WTC11 (cell line): ENCODE data around the gene ING5. TPM values are rescaled to one million over a fixed set of nuclear protein-coding genes. Genes with fewer than 3 reads are reported as not detected.
A peak's percentile ranks its signal among the peaks of the same experiment; 100 is the strongest.

ENCODE experiments used
- ATAC-seq: fragments of 200-7000 bp; cut with Tn5 transposase; 2 replicates; pipeline ENCODE4 v1.10.0; 2021; ENCODE audit warnings: mild to moderate bottlenecking, moderate library complexity
- CTCF ChIA-PET: fragments of 300-600 bp; sonication (Branson Sonifier 250); formaldehyde crosslinking; loops from one replicate; lab custom pipeline; 2021; ENCODE audit warnings: antibody characterized with exemption; lab: Charles Lee
- POLR2A ChIA-PET: fragments of 350-600 bp; sonication (Branson Sonifier 250); formaldehyde crosslinking; loops from one replicate; lab custom pipeline; 2021; ENCODE audit warnings: antibody characterized with exemption; lab: Charles Lee
- DNase-seq: peaks from one replicate; pipeline ENCODE4 v3.0.0; 2021; ENCODE audit warnings: low spot score
- H3K27ac Mint-ChIP-seq: 2 replicates; pipeline ENCODE4 v1.8.0; 2021; ENCODE audit warnings: mixed read lengths
- H3K27me3 Mint-ChIP-seq: 2 replicates; pipeline ENCODE4 v1.8.0; 2021; ENCODE audit warnings: low read depth, mild to moderate bottlenecking, moderate library complexity, mixed read lengths
- H3K36me3 Mint-ChIP-seq: 2 replicates; pipeline ENCODE4 v1.8.0; 2021; ENCODE audit warnings: mixed read lengths
- H3K4me1 Mint-ChIP-seq: 2 replicates; pipeline ENCODE4 v1.8.0; 2022; ENCODE audit warnings: mixed read lengths
- H3K4me3 Mint-ChIP-seq: 2 replicates; pipeline ENCODE4 v1.8.0; 2021; ENCODE audit warnings: mild to moderate bottlenecking, moderate library complexity, mixed read lengths
- H3K9me3 Mint-ChIP-seq: 2 replicates; pipeline ENCODE4 v1.8.0; 2021; ENCODE audit warnings: mixed read lengths
- AFF4 ChIP-seq: sonication (generic); formaldehyde crosslinking; IDR thresholded peaks from 2 replicates; pipeline ENCODE4 v1.8.1; 2023; ENCODE audit warnings: mild to moderate bottlenecking, missing genetic modification reagents, borderline replicate concordance
- GABPB1 ChIP-seq: sonication (generic); formaldehyde crosslinking; IDR thresholded peaks from 2 replicates; pipeline ENCODE4 v1.8.1; 2023; ENCODE audit warnings: mild to moderate bottlenecking, missing genetic modification reagents
- IRF1 ChIP-seq: sonication (generic); formaldehyde crosslinking; IDR thresholded peaks from 2 replicates; pipeline ENCODE4 v1.8.0; 2023; ENCODE audit warnings: missing genetic modification reagents
- JAZF1 ChIP-seq: fragments of 250-450 bp; sonication (Bioruptor Pico); IDR thresholded peaks from 2 replicates; pipeline ENCODE4 v1.9.0; 2021; ENCODE audit warnings: moderate library complexity, mild to moderate bottlenecking, inconsistent platforms
- JUN ChIP-seq: sonication (generic); formaldehyde crosslinking; IDR thresholded peaks from 2 replicates; pipeline ENCODE4 v1.8.0; 2023; ENCODE audit warnings: mild to moderate bottlenecking, missing genetic modification reagents
- MLX ChIP-seq: sonication (generic); formaldehyde crosslinking; IDR thresholded peaks from 2 replicates; pipeline ENCODE4 v1.8.1; 2023; ENCODE audit warnings: mild to moderate bottlenecking, missing genetic modification reagents, moderate library complexity
- MXD4 ChIP-seq: fragments of 250-450 bp; sonication (Bioruptor Pico); IDR thresholded peaks from 2 replicates; pipeline ENCODE4 v1.8.0; 2021; ENCODE audit warnings: mild to moderate bottlenecking, moderate library complexity, borderline replicate concordance
- PREB ChIP-seq: sonication (generic); formaldehyde crosslinking; IDR thresholded peaks from 2 replicates; pipeline ENCODE4 v1.8.1; 2022; ENCODE audit warnings: mild to moderate bottlenecking, missing genetic modification reagents, moderate library complexity, borderline replicate concordance
- PRRX2 ChIP-seq: fragments of 250-450 bp; sonication (Bioruptor Pico); IDR thresholded peaks from 2 replicates; pipeline ENCODE4 v1.8.0; 2021; ENCODE audit warnings: mild to moderate bottlenecking
- SMAD3 ChIP-seq: sonication (generic); formaldehyde crosslinking; IDR thresholded peaks from 2 replicates; pipeline ENCODE4 v1.8.0; 2022; ENCODE audit warnings: missing genetic modification reagents, mild to moderate bottlenecking, borderline replicate concordance
- ZNF423 ChIP-seq: fragments of 250-450 bp; sonication (Bioruptor Pico); IDR thresholded peaks from 2 replicates; pipeline ENCODE4 v2.1.2; 2022; ENCODE audit warnings: mild to moderate bottlenecking, moderate library complexity
- ZNF532 ChIP-seq: fragments of 250-450 bp; sonication (Bioruptor Pico); IDR thresholded peaks from 2 replicates; pipeline ENCODE4 v1.9.0; 2021; ENCODE audit warnings: mild to moderate bottlenecking, borderline replicate concordance
- total RNA-seq: library from RNA; stranded (reverse); gene quantifications from 3 replicates; pipeline ENCODE4 v1.2.3, GENCODE V29; 2021

The ING5 gene
- total RNA-seq, 1 experiment from 2014 or later = 43.1 TPM

- no peaks in the 10 kb centered on the region for H3K9me3 Mint-ChIP-seq
- H3K27ac Mint-ChIP-seq = no peak overlapping the region
- ATAC-seq (peak; percentile 15), DNase-seq (peak; percentile 15)
- peaks cover 12% of the 10 kb centered on the region for H3K4me1 Mint-ChIP-seq
- CTCF ChIA-PET = interaction anchor here (1.8 kb wide), 1 partner anchor 108 kb away, joined by 4 read pairs; no protein-coding TSS in a partner anchor
- H3K4me3 Mint-ChIP-seq = no peak overlapping the region
- no peak for TF ChIP-seq MLX (CRISPR knock-in tag)
- TF ChIP-seq GABPB1 (CRISPR knock-in tag) = peak; percentile 87
- TF ChIP-seq ZNF423 = peak; percentile 66
- no peaks in the 10 kb centered on the region for H3K27me3 Mint-ChIP-seq
- no peaks in the 10 kb centered on the region for H3K36me3 Mint-ChIP-seq
- POLR2A ChIA-PET = no interaction called here
These were observed 68.5 kb downstream of the ING5 start for GRCh38 chr2:241770185-241770935.

- DNase-seq = no peak
- Mint-ChIP-seq H3K4me1 (peaks cover 12% of the 10 kb centered on the region), H3K4me3 (no peak overlapping the region), H3K36me3 (no peaks in the 10 kb centered on the region), H3K9me3 (no peaks in the 10 kb centered on the region), H3K27me3 (no peaks in the 10 kb centered on the region), H3K27ac (peak overlapping the region; percentile 60; the same call in 1 of the 2 replicates)
- no peak for TF ChIP-seq ZNF532 (CRISPR knock-in tag)
- no peak for TF ChIP-seq PRRX2 (CRISPR knock-in tag)
- TF ChIP-seq AFF4 = no peak
- TF ChIP-seq MXD4 (CRISPR knock-in tag) = no peak
- TF ChIP-seq PREB (CRISPR knock-in tag) = no peak
- TF ChIP-seq JUN (CRISPR knock-in tag) = no peak
- TF ChIP-seq IRF1 (CRISPR knock-in tag) = no peak
- no peak for TF ChIP-seq JAZF1 (CRISPR knock-in tag)
- no peak for TF ChIP-seq SMAD3 (CRISPR knock-in tag)
- POLR2A ChIA-PET = no interaction called here
- CTCF ChIA-PET = interaction anchor here (1.8 kb wide), 1 partner anchor 107 kb away, joined by 4 read pairs; no protein-coding TSS in a partner anchor
- no peak for ATAC-seq
These were observed 69.1 kb downstream of the ING5 start for GRCh38 chr2:241770936-241771285.
